CD4-positive, alpha-beta T cell treated with Interleukin-15 for 1 hour (primary cell): Measurements from ENCODE around the gene TBC1D24.
A peak's percentile ranks its signal among the peaks of the same experiment; 100 is the strongest.

ENCODE experiments used
- DNase-seq: peaks from one replicate; pipeline ENCODE4 v3.0.0-alpha.2; 2020

The TBC1D24 gene

GRCh38 chr16:2500430-2500917 is 25.5 kb downstream of the TBC1D24 start:
- DNase-seq: no peak

GRCh38 chr16:2500918-2501750 is 26.2 kb downstream of the TBC1D24 start:
- peak; percentile 76 for DNase-seq

GRCh38 chr16:2501946-2502895 is 27.3 kb downstream of the TBC1D24 start:
- no peak for DNase-seq

GRCh38 chr16:2505695-2506094 is 30.8 kb downstream of the TBC1D24 start:
- no peak for DNase-seq

- peak; percentile 70 for DNase-seq
Measured at GRCh38 chr16:2507052-2507659, 32.2 kb downstream of the TBC1D24 start.

- DNase-seq: peak; percentile 60
Measured at GRCh38 chr16:2507665-2508064, 32.7 kb downstream of the TBC1D24 start.

- DNase-seq: no peak
Measured at GRCh38 chr16:2508722-2509400, 33.9 kb downstream of the TBC1D24 start.

GRCh38 chr16:2511128-2511800 is 36.3 kb downstream of the TBC1D24 start:
- DNase-seq: no peak

- DNase-seq: no peak
Measured at GRCh38 chr16:2511996-2512734, 37.2 kb downstream of the TBC1D24 start.

GRCh38 chr16:2512735-2513404 is 37.9 kb downstream of the TBC1D24 start:
- DNase-seq: peak; percentile 36

GRCh38 chr16:2513405-2514332 is 38.7 kb downstream of the TBC1D24 start, which contains the start of gene ATP6V0C:
Gene ATP6V0C (plus strand): TSS chr16:2513952. CDS start chr16:2514104, 152 bp downstream.
- peak; percentile 94 for DNase-seq

- peak; percentile 53 for DNase-seq
Measured at GRCh38 chr16:2514333-2515179, 39.6 kb downstream of the TBC1D24 start.

GRCh38 chr16:2515180-2515851 is 40.4 kb downstream of the TBC1D24 start:
- no peak for DNase-seq

GRCh38 chr16:2516391-2517240 is 41.7 kb downstream of the TBC1D24 start:
- DNase-seq: peak; percentile 46

- no peak for DNase-seq
Measured at GRCh38 chr16:2517954-2518605, 43.2 kb downstream of the TBC1D24 start.
